Ovary (tissue), 3 donors: ENCODE data around the gene RPL22L1.
"Not testable (repeated sequence)": the region's sequence is repeated elsewhere in the genome, so short reads cannot be mapped to it uniquely, and the experiment has no call there.

Experiments used
- CTCF ChIP-seq, 3 donors: fragments of 450-650 bp in 2 of 3; fragments of 200-600 bp in 1 of 3; IDR thresholded peaks; one replicate each; pipeline versions ENCODE4 v1.5.1 to v1.8.0; 2016 to 2022; ENCODE audit warnings: antibody characterized with exemption in 3 of 3, mild to moderate bottlenecking in 1 of 3
- EP300 ChIP-seq: sonication (generic); formaldehyde crosslinking; IDR thresholded peaks from one replicate; pipeline ENCODE4 v1.6.1; 2017; ENCODE audit warnings: antibody characterized with exemption
- POLR2A ChIP-seq: fragments of 450-650 bp; IDR thresholded peaks from one replicate; pipeline ENCODE4 v1.6.1; 2017; ENCODE audit warnings: antibody characterized with exemption, mild to moderate bottlenecking, moderate library complexity
- donor health status: DM: no; HTN: no; CAD: no.

GRCh38 chr3:170897199-170897598 lies 27.2 kb upstream of the RPL22L1 start:
- TF ChIP-seq CTCF (IDR thresholded peaks at IDR 0.05); EP300; POLR2A: not testable (repeated sequence)
